ENCODE results near the gene PAPOLG. TPM values are rescaled to one million over a fixed set of nuclear protein-coding genes. Genes with fewer than 3 reads are reported as not detected.

The PAPOLG gene
- total RNA-seq, 1 donor, result 21.6 TPM

Other genes with a start within 250 kb of the PAPOLG start
- 11.2 TPM for gene BCL11A, start 202.6 kb upstream of the PAPOLG start, total RNA-seq
- 211 TPM for gene REL, start 125.3 kb downstream of the PAPOLG start, total RNA-seq

All from mononuclear cell (primary cell).